Measurements from ENCODE around the gene NCF2. TPM values are rescaled to one million over a fixed set of nuclear protein-coding genes. Genes with fewer than 3 reads are reported as not detected.

NCF2 gene
- total RNA-seq, 6 experiments from 2014 or later = 0.61 to 2.8 (median 1.5) TPM

GRCh38 chr1:183584147-183584546, 6.1 kb downstream of the NCF2 start:
- Mint-ChIP-seq H3K27ac (no peak overlapping the region), H3K36me3 (ENCODE audit: low read depth) (no peaks in the 10 kb centered on the region), H3K9me3 (no peaks in the 10 kb centered on the region), H3K4me3 (no peak overlapping the region), H3K27me3 (ENCODE audit: insufficient read depth) (no peaks in the 10 kb centered on the region; the same call in none of the 2 replicates), H3K4me1 (ENCODE audit: low read depth) (peaks cover 6% of the 10 kb centered on the region; the same call in 1 of the 2 replicates)
- DNase-seq = no peak
- TF ChIP-seq CTCF (IDR thresholded peaks at IDR 0.05) = no peak

GRCh38 chr1:183583466-183583865, 6.8 kb downstream of the NCF2 start:
- Mint-ChIP-seq H3K9me3 (no peaks in the 10 kb centered on the region), H3K4me1 (ENCODE audit: low read depth) (peaks cover 6% of the 10 kb centered on the region; the same call in 1 of the 2 replicates), H3K27ac (no peak overlapping the region), H3K4me3 (no peak overlapping the region), H3K27me3 (ENCODE audit: insufficient read depth) (no peaks in the 10 kb centered on the region; the same call in none of the 2 replicates), H3K36me3 (ENCODE audit: low read depth) (no peaks in the 10 kb centered on the region)
- no peak for DNase-seq
- no peak for TF ChIP-seq CTCF (IDR thresholded peaks at IDR 0.05)

GRCh38 chr1:183582021-183582713, 8.1 kb downstream of the NCF2 start:
- no peak for TF ChIP-seq CTCF (IDR thresholded peaks at IDR 0.05)
- no peaks in the 10 kb centered on the region for H3K36me3 Mint-ChIP-seq (ENCODE audit: low read depth)
- H3K4me1 Mint-ChIP-seq (ENCODE audit: low read depth) = peaks cover 6% of the 10 kb centered on the region; the same call in 1 of the 2 replicates

GRCh38 chr1:183580281-183580682, 10.0 kb downstream of the NCF2 start:
- Mint-ChIP-seq H3K4me1 (ENCODE audit: low read depth) (peaks cover 6% of the 10 kb centered on the region; the same call in 1 of the 2 replicates), H3K27ac (no peak overlapping the region), H3K36me3 (ENCODE audit: low read depth) (no peaks in the 10 kb centered on the region), H3K27me3 (ENCODE audit: insufficient read depth) (peaks cover 4% of the 10 kb centered on the region; the same call in 1 of the 2 replicates), H3K4me3 (no peak overlapping the region), H3K9me3 (no peaks in the 10 kb centered on the region)
- DNase-seq = peak; percentile 34
- TF ChIP-seq CTCF (IDR thresholded peaks at IDR 0.05) = peak; percentile 61

More at GRCh38 chr1:183582021-183582713, 8.1 kb downstream of the NCF2 start:
- Mint-ChIP-seq H3K4me3 (no peak overlapping the region), H3K27me3 (ENCODE audit: insufficient read depth) (peaks cover 3% of the 10 kb centered on the region), H3K9me3 (no peaks in the 10 kb centered on the region), H3K27ac (no peak overlapping the region)
- no peak for DNase-seq

- Mint-ChIP-seq H3K27me3 (ENCODE audit: insufficient read depth) (peaks cover 4% of the 10 kb centered on the region; the same call in 1 of the 2 replicates), H3K27ac (no peak overlapping the region), H3K9me3 (no peaks in the 10 kb centered on the region)
Measured at GRCh38 chr1:183578856-183579255, 11.4 kb downstream of the NCF2 start.

More at GRCh38 chr1:183578856-183579255, 11.4 kb downstream of the NCF2 start:
- H3K4me3 Mint-ChIP-seq = no peak overlapping the region
- H3K36me3 Mint-ChIP-seq (ENCODE audit: low read depth) = no peaks in the 10 kb centered on the region
- TF ChIP-seq CTCF (IDR thresholded peaks at IDR 0.05) = no peak
- peaks cover 6% of the 10 kb centered on the region; the same call in 1 of the 2 replicates for H3K4me1 Mint-ChIP-seq (ENCODE audit: low read depth)
- no peak for DNase-seq

Data from HFFc6 (cell line).